ENCODE data around the gene ULBP3. TPM values are rescaled to one million over a fixed set of nuclear protein-coding genes. Genes with fewer than 3 reads are reported as not detected.
"Not testable (repeated sequence)": the region's sequence is repeated elsewhere in the genome, so short reads cannot be mapped to it uniquely, and the experiment has no call there.

Gene ULBP3
- total RNA-seq, 1 donor from 2014 or later: 12.4 TPM

DNA sequence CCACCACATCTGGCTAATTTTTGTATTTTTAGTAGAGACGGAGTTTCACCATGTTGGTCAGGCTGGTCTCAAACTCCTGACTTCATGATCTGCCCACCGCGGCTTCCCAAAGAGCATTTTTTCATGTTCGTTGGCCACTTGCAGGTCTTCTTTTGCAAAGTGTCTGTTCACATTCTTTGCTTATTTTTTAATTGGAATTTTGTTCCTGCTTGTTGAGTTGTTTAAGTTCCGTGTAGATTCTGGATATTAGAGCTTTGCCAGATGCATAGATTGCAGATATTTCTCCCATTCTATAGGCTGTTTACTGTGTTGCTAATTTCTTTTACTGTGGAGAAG is 51.8 kb downstream of the ULBP3 start:
- H3K27me3 Mint-ChIP-seq: peaks cover 77% of the 10 kb centered on the region
- not testable (repeated sequence) for H3K4me3 Mint-ChIP-seq; DNase-seq (ENCODE audit: extremely low spot score, unreplicated experiment); H3K36me3 Mint-ChIP-seq; H3K4me1 Mint-ChIP-seq (ENCODE audit: unreplicated experiment); H3K9me3 Mint-ChIP-seq; H3K27ac Mint-ChIP-seq
- TF ChIP-seq, protein P1, sequence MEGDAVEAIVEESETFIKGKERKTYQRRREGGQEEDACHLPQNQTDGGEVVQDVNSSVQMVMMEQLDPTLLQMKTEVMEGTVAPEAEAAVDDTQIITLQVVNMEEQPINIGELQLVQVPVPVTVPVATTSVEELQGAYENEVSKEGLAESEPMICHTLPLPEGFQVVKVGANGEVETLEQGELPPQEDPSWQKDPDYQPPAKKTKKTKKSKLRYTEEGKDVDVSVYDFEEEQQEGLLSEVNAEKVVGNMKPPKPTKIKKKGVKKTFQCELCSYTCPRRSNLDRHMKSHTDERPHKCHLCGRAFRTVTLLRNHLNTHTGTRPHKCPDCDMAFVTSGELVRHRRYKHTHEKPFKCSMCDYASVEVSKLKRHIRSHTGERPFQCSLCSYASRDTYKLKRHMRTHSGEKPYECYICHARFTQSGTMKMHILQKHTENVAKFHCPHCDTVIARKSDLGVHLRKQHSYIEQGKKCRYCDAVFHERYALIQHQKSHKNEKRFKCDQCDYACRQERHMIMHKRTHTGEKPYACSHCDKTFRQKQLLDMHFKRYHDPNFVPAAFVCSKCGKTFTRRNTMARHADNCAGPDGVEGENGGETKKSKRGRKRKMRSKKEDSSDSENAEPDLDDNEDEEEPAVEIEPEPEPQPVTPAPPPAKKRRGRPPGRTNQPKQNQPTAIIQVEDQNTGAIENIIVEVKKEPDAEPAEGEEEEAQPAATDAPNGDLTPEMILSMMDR (conservative IDR thresholded peaks at IDR 0.05): peak; percentile 50

DNA sequence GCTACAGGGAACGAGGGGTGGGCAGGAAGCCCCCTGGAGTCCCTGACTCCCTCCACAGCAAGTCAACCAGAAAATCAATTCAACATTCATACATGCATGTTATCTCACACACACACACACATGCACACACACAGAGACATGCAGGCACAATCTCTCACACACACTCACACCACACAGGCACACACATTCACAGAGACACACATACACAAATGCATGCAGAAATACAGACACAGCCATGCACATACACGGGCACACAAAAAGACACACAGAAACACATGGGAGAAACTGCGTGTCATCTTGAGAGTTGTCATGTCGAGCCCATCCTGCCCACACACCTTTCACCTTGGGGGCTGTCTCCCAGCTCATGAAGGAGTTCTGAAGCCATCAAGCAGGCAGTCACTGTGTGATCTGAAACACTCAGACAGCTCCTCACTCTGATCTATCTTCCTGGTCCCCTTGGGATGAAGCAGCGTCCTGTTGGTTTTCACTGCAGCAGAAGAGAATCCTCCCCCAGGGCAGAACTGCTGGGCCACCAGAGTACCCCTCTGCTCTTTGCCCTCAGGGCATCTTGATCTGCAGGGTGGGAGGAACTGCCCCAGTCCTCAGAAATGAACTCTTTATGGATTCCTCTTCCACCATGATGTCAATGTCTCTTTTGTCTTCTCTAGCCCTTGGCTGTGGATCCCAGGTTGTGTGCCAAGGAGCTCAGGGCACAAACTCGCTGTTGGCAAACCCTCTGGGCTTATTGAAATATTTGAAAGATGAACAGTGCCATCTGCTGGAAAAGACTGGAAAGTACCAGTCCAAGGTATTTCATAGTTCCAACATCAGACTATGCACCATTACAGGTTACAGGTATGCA is 52.4 kb downstream of the ULBP3 start:
- Mint-ChIP-seq H3K4me3 (peak overlapping the region; percentile 34), H3K27me3 (peaks cover 83% of the 10 kb centered on the region)

DNA sequence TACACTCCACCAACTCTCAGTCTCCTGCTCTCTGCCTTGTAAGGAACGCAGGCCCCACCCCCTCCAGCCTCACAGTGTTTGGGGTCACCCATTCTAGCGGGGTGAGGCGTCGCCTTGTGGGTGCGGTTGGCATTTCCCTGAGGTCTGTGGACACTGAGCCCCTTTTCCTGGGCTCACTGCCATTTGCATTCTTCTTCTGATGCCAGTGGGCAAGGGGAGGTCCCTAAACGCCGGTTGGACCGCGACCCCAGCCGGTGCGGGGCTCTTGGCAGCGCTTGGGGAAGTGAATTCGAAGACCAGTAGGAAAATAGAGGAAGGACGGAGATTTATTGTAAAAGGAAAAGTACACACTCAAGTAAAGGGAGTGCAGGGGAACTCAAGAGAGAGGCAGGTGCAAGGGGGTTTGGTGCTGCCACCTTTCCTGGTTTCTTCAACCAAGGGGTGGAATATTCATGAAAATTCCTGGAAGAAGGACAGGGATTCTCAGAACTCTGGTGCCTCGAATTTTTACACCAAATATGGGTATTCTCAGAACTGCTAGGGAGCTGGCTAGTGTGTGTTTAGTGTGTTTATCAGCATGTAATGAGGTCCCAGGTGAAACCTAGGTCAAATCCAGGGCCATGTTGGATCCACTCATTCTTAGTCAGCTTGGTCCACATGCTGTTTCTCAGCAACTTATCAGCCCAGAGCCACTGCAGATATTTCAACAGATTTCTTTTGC is 53.5 kb downstream of the ULBP3 start:
- H3K27ac Mint-ChIP-seq; H3K9me3 Mint-ChIP-seq; H3K4me1 Mint-ChIP-seq (ENCODE audit: unreplicated experiment); DNase-seq (ENCODE audit: extremely low spot score, unreplicated experiment); H3K36me3 Mint-ChIP-seq; H3K4me3 Mint-ChIP-seq: not testable (repeated sequence)
- H3K27me3 Mint-ChIP-seq: peaks cover 87% of the 10 kb centered on the region

More for the DNA sequence above, 52.4 kb downstream of the ULBP3 start:
- Mint-ChIP-seq H3K9me3 (no peaks in the 10 kb centered on the region), H3K36me3 (no peaks in the 10 kb centered on the region), H3K4me1 (ENCODE audit: unreplicated experiment) (peaks cover 4% of the 10 kb centered on the region), H3K27ac (no peak overlapping the region)
- TF ChIP-seq, protein P1 (conservative IDR thresholded peaks at IDR 0.05): peak; percentile 86
- DNase-seq (ENCODE audit: extremely low spot score, unreplicated experiment): no peak

DNA sequence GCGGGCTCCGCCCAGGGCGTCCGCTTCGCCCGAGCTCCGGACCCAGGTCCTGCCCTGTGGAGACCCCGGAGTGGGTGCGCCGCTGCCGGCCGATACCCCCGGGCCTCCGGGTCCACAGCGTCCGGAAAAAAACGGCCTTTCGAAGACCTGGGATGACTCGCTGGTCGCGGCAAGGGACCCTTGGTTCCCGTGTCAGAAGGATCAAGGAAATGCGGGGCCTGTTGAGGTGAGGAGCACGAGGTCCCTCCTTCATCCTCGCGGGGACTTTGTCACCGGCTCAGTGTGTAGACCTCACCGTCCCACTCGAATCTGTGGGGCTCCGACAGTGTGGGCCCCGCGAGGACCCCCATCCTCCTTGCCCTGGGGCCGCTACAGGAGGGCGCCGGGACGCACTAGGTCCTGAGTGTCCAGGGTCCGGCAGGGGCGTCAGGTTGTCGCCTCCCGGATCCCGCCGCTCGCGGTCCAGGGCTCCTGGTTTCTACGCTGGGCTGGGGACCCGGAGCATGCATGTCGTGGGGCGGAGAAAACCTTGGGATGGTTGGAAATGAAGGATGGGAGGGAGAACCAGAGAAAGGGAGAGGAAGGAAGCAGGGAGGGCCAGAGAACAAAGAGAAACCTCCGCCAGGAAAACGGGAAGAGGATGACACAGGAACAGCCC is 54.2 kb downstream of the ULBP3 start:
- DNase-seq (ENCODE audit: extremely low spot score, unreplicated experiment); H3K4me3 Mint-ChIP-seq; H3K36me3 Mint-ChIP-seq; H3K4me1 Mint-ChIP-seq (ENCODE audit: unreplicated experiment); H3K27ac Mint-ChIP-seq; H3K9me3 Mint-ChIP-seq: not testable (repeated sequence)
- peaks cover 92% of the 10 kb centered on the region for H3K27me3 Mint-ChIP-seq

DNA sequence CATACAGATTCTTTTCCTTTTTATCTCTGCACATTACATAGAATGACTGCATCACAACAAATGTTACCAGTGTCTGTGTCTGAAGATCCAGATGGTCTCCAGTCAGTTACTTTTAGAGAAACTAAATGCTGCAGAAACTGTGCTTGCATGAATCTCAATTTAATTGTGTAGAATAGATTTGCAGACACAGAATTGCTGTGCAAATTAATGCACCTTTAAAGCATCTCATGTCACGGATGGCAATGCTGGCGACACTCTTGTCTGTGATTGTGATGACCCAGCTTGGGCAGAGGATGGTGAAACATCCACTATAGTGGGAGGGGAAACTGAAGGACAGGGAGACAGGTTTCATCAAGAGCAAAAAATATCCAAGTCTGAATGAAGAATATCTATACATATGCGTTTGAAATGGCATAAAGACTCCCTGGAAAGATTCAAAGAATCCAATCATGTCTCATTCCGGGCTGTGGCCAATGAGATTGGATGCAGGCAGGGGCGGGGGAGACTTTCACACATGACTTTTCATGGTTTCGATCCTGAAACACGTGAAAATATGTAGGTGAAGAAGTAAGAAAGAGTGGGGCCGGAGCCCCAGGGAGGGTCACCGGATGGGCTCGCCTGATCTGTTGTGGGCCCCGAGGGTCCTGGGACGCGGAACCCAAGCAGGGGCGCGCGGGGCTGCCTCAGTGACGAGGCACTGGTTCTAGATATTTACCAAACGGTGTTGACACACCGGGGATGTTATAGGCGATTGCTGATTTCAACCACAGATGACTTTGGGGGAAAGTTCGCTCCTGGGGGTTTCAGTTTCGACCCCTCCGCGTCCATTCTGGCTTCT is 54.9 kb downstream of the ULBP3 start:
- not testable (repeated sequence) for H3K36me3 Mint-ChIP-seq; H3K27ac Mint-ChIP-seq; DNase-seq (ENCODE audit: extremely low spot score, unreplicated experiment); H3K9me3 Mint-ChIP-seq; H3K4me1 Mint-ChIP-seq (ENCODE audit: unreplicated experiment)
- H3K4me3 Mint-ChIP-seq: peak overlapping the region; percentile 74
- peaks cover 94% of the 10 kb centered on the region for H3K27me3 Mint-ChIP-seq

DNA sequence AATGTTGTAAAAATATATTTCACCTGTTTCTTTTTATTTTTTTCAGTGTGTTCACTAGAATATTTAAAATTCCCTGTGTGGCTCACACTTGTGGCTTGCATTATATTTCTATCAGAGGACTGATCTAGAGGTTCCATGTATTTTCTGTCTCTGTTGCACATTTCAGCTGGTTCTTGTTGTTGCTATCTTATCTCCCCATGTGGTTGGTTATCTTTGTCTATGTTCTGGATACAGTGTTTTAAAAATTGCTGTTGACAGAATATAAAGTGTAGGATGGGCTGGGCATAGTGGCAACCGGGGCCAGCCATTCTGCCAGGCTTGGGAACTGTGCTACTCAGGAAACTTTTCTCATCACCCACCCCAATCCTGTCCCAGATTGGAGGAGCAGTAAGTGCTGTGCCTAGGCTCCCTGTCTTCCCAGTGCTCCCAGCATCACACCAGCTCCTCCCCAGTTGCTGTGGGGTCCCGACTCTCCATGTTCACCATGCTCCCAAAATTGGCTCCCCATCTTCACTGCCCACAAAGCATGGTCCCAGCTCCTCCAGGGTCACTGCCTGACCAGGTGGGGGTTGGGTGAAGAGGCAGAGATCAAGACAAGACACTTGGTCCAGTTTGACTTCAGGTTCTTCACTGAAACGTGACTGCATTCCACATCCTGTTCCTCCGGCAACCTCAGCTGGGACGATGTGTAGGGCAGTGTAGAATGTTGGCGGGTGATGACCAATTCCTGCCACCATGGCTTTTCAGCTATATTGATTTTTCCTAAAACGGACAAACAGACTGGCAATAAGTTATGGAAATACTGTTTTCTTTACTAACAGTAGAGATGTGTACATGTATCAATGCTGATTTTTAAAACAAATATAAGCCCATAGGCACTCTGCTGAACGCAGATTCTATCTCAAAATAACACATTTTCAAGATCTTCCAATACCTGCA is 55.8 kb downstream of the ULBP3 start:
- not testable (repeated sequence) for H3K4me1 Mint-ChIP-seq (ENCODE audit: unreplicated experiment); H3K27ac Mint-ChIP-seq; DNase-seq (ENCODE audit: extremely low spot score, unreplicated experiment); H3K4me3 Mint-ChIP-seq; H3K9me3 Mint-ChIP-seq; H3K36me3 Mint-ChIP-seq
- H3K27me3 Mint-ChIP-seq: peaks cover 95% of the 10 kb centered on the region

Other genes with a start within 250 kb of the ULBP3 start
- 56.6 and 66.4 TPM in 2 replicates for gene LRP11, start 204.8 kb downstream of the ULBP3 start, total RNA-seq (ENCODE audit: low replicate concordance)
- 1.2 TPM in 1 of 2 replicates, not detected in the other for gene RAET1E, start 171.0 kb downstream of the ULBP3 start, total RNA-seq (ENCODE audit: low replicate concordance)
- 0.53 and 2.1 TPM in 2 replicates for gene RAET1G, start 146.0 kb downstream of the ULBP3 start, total RNA-seq (ENCODE audit: low replicate concordance)
- gene ULBP2, start 127.1 kb downstream of the ULBP3 start, total RNA-seq (ENCODE audit: low replicate concordance): 1.4 TPM in 1 of 2 replicates, not detected in the other
- gene ULBP1, start 105.2 kb downstream of the ULBP3 start, total RNA-seq (ENCODE audit: low replicate concordance): 0.48 and 8.2 TPM in 2 replicates
- not detected in 2 replicates for gene RAET1L, start 43.6 kb downstream of the ULBP3 start, total RNA-seq (ENCODE audit: low replicate concordance)
- 12.6 and 19.2 TPM in 2 replicates for gene PPP1R14C, start 73.9 kb upstream of the ULBP3 start, total RNA-seq (ENCODE audit: low replicate concordance)

Data from type B pancreatic cell (in vitro differentiated cells).